Cardiac septum (tissue), 1 donor: ENCODE data around the gene TCP10L. TPM values are rescaled to one million over a fixed set of nuclear protein-coding genes. Genes with fewer than 3 reads are reported as not detected.
A peak's percentile ranks its signal among the peaks of the same experiment; 100 is the strongest.
"Not testable (repeated sequence)": the region's sequence is repeated elsewhere in the genome, so short reads cannot be mapped to it uniquely, and the experiment has no call there.

ENCODE experiments used
- DNase-seq: peaks from one replicate; pipeline ENCODE4 v3.0.0-alpha.2; 2020; ENCODE audit warnings: low spot score
- intact Hi-C: fragments of 100-400 bp; cut with DNase I; formaldehyde crosslinking; loops from one replicate; pipeline ENCODE4 v1.14.0; 2022
- long read RNA-seq: library from polyadenylated mRNA; unstranded; transcript quantifications from one replicate; pipeline ENCODE4 v2.0.0, GENCODE V29; 2021
- total RNA-seq: library from RNA; stranded (reverse); fragmentation: NEBNext Ultra II Directional; extraction: Animal tissue kit (Norgen Biotek cat#: 25700); gene quantifications from one replicate; pipeline ENCODE4 v1.2.1, GENCODE V29; 2021
- donor health status: DM: no; HTN: no; CAD: no.

TCP10L gene, protein sequence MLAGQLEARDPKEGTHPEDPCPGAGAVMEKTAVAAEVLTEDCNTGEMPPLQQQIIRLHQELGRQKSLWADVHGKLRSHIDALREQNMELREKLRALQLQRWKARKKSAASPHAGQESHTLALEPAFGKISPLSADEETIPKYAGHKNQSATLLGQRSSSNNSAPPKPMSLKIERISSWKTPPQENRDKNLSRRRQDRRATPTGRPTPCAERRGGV
- 2.5 TPM for total RNA-seq
- long read RNA-seq = 0 reads

DNA sequence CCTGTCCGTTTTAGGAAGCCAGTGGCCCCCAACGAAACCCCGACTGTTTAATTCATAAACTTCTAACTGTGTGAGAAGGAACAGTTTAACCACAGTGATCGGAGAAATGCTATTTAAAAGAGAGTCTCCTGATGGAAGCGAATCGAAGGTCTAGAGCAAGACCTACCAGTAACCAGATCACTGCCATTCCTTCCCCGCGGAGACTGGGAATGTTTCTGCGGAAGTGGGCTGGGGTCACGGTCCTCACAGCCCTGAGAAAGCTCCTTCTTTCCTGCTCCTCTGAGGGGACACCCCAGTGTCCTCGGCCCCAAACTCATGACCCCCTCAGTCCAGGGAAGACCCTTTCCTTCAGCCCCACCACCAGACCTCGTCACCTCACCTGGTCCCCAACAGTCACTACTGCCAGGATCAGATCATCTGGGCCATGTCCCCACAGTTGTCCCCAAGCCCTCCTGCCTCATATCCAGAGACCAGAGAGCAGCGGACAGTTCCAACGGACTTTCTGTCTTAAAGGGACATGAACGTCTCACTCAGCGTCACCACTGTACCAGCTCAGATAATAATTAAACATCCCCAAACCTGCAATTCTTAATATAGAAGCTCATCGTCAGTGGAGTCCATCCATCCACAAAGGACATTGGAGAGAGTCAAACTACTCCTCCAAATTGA lies at the start of gene TCP10L:
TSS of gene TCP10L (minus strand) at position 482 of the 669 bp plus-strand sequence. CDS start 1,219 bp downstream, outside the sequence.
- intact Hi-C loops = no loop called here
- DNase-seq = no peak

- intact Hi-C loops = no loop called here
- no peak for DNase-seq
Measured at GRCh38 chr21:32626621-32627196, 41.4 kb upstream of the TCP10L start.

GRCh38 chr21:32618218-32618617 lies 32.9 kb upstream of the TCP10L start:
- intact Hi-C loops, DNase-seq: not testable (repeated sequence)

DNA sequence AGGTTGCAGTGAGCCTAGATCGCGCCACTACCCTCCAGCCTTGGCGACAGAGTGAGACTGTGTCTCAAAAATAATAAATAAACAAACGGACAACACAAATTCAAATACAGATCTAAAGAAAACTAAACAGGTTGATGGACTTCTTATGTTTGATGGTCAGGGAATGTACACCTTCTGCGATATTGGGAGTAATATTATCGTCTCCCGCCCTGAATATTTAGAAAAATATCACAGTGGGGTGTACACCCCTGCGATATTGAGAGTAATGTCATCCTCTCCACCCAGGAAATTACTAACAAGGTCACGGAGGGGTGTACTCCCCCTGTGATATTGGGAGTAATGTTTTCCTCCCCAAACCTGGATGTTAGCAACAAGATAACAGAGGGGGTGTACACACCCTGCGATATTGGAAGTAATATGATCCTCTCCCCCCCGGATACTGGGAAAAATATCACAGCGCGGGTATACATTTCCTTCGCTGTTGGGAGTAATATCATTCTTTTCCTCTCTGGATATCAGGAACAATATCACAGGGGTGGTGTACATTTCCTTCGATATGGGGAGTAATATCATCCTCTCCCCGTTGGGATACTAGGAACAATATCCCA lies 28.2 kb upstream of the TCP10L start:
- intact Hi-C loops = loop anchor here (2.0 to 5.0 kb wide), 2 partner anchors 113 to 159 kb away; partner anchors contain the start of gene PAXBP1
- DNase-seq = no peak

GRCh38 chr21:32612999-32613337 lies 27.6 kb upstream of the TCP10L start:
- DNase-seq = no peak
- intact Hi-C loops = loop anchor here (2.0 to 5.0 kb wide), 2 partner anchors 114 to 159 kb away; partner anchors contain the start of gene PAXBP1

GRCh38 chr21:32612075-32612998 lies 27.0 kb upstream of the TCP10L start, which contains the start of gene CFAP298:
Gene CFAP298, minus strand, starts transcription at chr21:32612377. Its CDS starts 134 bp downstream, at chr21:32612243.
- DNase-seq = peak; percentile 93
- intact Hi-C loops = loop anchor here (2.0 to 5.0 kb wide), 2 partner anchors 114 to 160 kb away; partner anchors contain the start of gene PAXBP1

DNA sequence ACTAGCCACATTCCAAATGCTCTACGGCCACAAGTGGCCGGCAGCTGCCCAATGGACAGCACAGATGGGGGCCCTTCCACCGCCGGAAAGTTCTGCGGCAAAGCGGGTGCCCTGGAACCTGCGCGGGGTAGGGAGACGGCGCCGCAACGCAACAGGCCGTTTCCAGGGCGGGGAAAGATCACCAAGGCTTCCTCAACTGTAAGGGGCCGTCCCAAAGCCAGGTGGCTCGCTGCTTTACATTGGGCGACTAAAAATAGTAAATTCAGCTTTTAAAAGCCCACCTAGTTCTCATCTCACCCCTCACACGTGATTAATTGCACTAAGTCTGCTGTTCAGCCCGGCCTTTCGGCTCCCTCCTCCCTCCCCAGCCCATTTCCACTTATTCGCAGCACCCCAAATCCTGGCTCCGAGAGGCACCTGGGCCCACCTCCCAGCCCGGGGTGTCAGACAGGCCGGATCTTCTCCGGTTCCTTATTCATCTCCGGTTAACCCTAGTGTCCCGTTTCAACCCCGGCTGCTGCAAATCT lies 26.2 kb upstream of the TCP10L start:
- no peak for DNase-seq
- intact Hi-C loops = loop anchor here (5.0 kb wide), 1 partner anchor 161 kb away; the partner anchor contains the start of gene PAXBP1

- intact Hi-C loops = loop anchor here (5.0 kb wide), 1 partner anchor 161 kb away; the partner anchor contains the start of gene PAXBP1
Measured at GRCh38 chr21:32610940-32611339, 25.6 kb upstream of the TCP10L start.

GRCh38 chr21:32608851-32609250 lies 23.5 kb upstream of the TCP10L start:
- no peak for DNase-seq
- intact Hi-C loops = no loop called here

More at GRCh38 chr21:32610940-32611339, 25.6 kb upstream of the TCP10L start:
- DNase-seq = not testable (repeated sequence)

- DNase-seq = no peak
- intact Hi-C loops = no loop called here
Measured at GRCh38 chr21:32605469-32605868, 20.1 kb upstream of the TCP10L start.

DNA sequence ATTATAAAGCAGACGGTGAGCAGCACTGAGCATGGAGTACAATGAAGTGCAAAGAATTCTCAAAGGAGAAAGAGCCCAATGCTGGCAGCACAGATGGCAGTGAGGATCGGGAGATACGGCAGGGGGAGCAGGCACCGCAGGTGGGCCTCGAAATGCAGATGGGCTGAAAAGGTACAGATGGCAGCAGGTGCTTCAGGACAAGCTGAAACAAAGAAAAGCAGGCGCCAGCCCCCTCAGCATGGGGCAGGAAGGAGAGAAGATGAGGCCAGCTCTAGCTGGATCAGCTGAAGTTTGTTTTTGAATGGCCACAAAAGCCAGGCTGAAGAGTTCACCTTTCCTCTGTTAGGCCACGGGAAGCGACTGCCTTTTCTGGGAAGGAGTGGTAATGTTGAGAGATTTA lies 19.1 kb upstream of the TCP10L start:
- intact Hi-C loops = no loop called here
- DNase-seq = no peak

DNA sequence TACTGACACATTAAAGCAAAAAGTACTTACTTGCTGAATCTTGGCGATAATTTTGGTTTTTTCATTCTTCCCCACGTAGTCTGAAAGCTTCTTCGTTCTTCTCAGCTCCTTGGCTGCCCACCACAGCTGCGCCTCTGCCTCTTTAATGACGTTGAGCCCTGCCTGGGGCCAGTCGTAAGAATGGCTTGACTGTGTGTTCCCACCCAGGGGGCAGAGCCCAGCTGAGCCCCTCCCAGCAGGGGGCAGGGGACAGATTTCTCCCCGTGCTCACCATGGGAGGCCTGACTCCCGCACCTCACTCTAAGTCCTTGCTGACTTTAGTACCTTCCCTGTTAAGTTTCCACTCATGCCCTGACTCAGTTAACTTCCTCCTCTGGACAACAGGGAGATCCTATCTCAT lies 17.8 kb upstream of the TCP10L start:
- no peak for DNase-seq
- intact Hi-C loops = no loop called here

- DNase-seq = no peak
Measured at GRCh38 chr21:32602099-32602498, 16.8 kb upstream of the TCP10L start.

DNA sequence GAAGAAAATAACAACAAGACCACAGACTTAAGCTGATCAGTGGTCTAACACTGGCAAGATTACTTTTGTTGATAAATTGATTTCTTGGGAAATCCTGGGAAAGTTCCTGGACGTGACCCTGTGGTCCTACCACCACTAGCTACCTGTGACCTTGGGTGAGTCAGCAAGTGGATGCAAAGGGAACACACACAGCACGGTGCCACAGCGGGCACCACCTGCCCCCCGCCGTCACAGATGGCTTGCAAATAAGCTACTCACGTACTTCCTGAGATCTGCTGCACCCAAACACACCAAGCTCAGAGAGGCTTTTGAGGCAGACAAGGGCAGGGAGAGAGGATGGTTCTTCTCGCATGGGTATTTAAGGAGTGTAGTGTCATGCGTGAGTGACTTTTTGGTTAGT lies 14.2 kb upstream of the TCP10L start:
- no peak for DNase-seq
- intact Hi-C loops = no loop called here

More at GRCh38 chr21:32602099-32602498, 16.8 kb upstream of the TCP10L start:
- intact Hi-C loops = no loop called here

DNA sequence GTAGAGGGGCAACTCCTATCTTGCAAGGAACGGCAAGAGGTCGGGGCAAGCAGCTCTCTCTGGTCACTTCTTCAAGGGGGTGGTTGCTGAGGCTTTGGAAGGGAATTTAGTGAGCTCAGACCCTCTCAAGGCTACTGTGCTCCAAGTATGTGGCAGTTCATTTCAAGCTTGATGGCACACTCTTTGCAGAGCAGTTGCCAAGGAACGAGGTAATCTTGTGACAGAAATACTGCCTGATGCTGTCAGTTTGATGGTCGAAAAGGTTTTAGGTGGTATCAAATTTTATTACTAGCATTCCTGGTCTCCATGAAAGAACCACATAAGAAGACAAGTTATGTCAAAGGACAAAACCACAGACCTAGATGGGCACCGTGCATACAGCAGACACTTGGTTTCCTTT lies 13.8 kb upstream of the TCP10L start:
- intact Hi-C loops = no loop called here
- DNase-seq = no peak

DNA sequence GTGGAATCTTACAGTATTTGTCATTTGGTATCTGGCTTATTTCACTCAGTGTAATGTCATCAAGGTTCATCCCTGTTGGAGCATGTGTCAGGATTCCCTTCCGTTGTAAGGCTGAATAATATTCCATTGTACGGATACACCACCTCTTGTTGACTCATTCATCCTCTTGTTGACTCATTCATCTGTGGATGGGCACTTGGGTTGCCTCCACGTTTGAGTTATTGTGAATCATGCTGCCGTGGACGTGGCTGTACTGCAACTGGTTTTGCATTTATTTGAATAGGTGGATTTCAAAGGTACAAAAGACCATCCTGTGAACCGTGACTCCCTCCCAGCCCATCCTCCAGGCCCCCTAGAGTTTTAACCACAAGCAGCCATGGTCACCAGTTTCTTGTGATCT lies 11.9 kb upstream of the TCP10L start:
- intact Hi-C loops = no loop called here
- DNase-seq = no peak

DNA sequence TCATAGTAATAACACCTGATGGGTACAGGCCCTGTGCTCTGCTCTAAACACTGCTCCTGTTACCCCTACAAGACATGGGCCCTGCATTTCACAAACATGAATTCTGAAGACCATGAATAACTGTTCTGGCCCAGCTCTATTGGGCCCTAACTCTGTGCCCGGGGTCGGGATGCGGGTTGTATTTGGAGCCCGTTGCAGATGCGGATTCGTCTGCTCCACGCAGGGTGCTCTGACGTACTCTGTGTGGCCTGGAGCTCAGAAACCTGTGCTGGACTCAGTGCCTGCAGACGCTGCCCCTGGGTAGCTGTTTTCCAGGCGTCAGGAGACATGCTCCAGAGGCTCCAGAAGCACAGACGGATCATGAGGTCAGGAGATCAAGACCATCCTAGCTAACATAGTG lies 10.1 kb upstream of the TCP10L start:
- intact Hi-C loops = no loop called here
- DNase-seq = no peak

- intact Hi-C loops = no loop called here
- no peak for DNase-seq
Measured at GRCh38 chr21:32593690-32594089, 8.4 kb upstream of the TCP10L start.
